ENCODE results near the gene CGN. TPM values are rescaled to one million over a fixed set of nuclear protein-coding genes. Genes with fewer than 3 reads are reported as not detected.

Gene CGN, protein sequence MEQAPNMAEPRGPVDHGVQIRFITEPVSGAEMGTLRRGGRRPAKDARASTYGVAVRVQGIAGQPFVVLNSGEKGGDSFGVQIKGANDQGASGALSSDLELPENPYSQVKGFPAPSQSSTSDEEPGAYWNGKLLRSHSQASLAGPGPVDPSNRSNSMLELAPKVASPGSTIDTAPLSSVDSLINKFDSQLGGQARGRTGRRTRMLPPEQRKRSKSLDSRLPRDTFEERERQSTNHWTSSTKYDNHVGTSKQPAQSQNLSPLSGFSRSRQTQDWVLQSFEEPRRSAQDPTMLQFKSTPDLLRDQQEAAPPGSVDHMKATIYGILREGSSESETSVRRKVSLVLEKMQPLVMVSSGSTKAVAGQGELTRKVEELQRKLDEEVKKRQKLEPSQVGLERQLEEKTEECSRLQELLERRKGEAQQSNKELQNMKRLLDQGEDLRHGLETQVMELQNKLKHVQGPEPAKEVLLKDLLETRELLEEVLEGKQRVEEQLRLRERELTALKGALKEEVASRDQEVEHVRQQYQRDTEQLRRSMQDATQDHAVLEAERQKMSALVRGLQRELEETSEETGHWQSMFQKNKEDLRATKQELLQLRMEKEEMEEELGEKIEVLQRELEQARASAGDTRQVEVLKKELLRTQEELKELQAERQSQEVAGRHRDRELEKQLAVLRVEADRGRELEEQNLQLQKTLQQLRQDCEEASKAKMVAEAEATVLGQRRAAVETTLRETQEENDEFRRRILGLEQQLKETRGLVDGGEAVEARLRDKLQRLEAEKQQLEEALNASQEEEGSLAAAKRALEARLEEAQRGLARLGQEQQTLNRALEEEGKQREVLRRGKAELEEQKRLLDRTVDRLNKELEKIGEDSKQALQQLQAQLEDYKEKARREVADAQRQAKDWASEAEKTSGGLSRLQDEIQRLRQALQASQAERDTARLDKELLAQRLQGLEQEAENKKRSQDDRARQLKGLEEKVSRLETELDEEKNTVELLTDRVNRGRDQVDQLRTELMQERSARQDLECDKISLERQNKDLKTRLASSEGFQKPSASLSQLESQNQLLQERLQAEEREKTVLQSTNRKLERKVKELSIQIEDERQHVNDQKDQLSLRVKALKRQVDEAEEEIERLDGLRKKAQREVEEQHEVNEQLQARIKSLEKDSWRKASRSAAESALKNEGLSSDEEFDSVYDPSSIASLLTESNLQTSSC
- 1 to 10 TPM in 4 of 8 experiments, under 1 TPM in 4; 0.20 to 4.4 (median 1.6) TPM for total RNA-seq

DNA sequence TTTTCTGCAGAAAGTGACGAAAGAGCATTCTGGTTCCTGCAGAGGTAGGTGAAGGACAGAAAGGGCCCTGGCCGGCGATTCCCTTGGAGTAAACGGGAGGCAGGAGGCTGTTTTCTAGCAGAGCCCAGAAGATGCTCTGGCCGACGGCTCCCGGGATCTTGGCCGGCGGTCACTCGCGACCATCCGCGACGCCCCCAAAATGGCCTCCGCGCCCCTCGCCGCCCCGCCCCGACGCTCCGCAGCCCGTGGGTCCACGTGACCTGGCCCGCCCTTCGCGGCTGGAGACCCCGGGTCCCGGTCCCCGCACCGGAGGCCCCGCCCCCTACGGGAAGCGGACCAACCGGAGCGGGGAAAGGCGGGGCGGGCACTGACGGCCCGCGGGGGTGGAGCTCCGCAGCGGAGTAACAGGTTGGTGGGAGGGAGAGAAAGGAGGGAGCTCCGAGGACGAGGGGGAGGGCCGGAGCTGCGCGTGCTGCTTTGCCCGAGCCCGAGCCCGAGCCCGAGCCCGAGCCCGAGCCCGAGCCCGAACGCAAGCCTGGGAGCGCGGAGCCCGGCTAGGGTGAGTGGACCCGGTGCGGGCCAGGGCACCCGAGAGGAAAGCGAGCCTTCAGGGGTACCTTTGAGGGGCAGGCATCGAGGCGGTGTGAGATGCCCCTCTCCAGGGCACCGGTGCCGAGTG, at the start of gene CGN:
Gene CGN (plus strand): TSS at position 431 of the 679 bp plus-strand sequence. CDS start 7,133 bp downstream, outside the sequence.
- in situ Hi-C loops (cut with MboI; ENCODE audit: low pct_unique_long_range_greater_than_20kb in 2 of 9, low sequenced_read_pairs in 9 of 9, unreplicated experiment in 9 of 9): no loop called here
- H3K4me1 ChIP-seq (replicated peaks in 1 of 2): peaks cover 7 to 11% of the 10 kb centered on the region in 2 donors
- H3K27ac ChIP-seq: peak within 1 kb of the TSS; percentile 78 to 82
- 0 to 14% (median 0%) methylated on average over 1 to 4 of the region's 68 CpGs; no CpG with 5 or more reads in 3 of the 10 experiments for WGBS, 10 experiments
- H3K4me3 ChIP-seq: peak within 1 kb of the TSS; percentile 48 to 68 (median 53)
- ATAC-seq (replicated peaks in 6 of 8): peak; percentile 91 to 96 (median 94)

GRCh38 chr1:151461694-151462093, 49.5 kb upstream of the CGN start:
- H3K4me3 ChIP-seq: no peak overlapping the region
- 6 to 83% (median 52%) methylated on average over 2 to 5 of the region's 5 CpGs; no CpG with 5 or more reads in 1 of the 10 experiments for whole genome bisulfite sequencing, 10 experiments
- in situ Hi-C loops (cut with MboI; ENCODE audit: low pct_unique_long_range_greater_than_20kb in 2 of 9, low sequenced_read_pairs in 9 of 9, unreplicated experiment in 9 of 9): no loop called here
- no peak for ATAC-seq (replicated peaks in 6 of 8)
- H3K4me1 ChIP-seq (replicated peaks in 1 of 2): peaks cover 14 to 15% of the 10 kb centered on the region in 2 donors
- H3K27ac ChIP-seq: no peak overlapping the region

GRCh38 chr1:151465026-151465425, 46.2 kb upstream of the CGN start:
- ATAC-seq (replicated peaks in 6 of 8): no peak
- H3K27ac ChIP-seq: no peak overlapping the region
- no peak overlapping the region for H3K4me3 ChIP-seq
- 0 to 36% (median 0%) methylated on average over 1 of the region's 1 CpG; no CpG with 5 or more reads in 1 of the 10 experiments for whole genome bisulfite sequencing, 10 experiments
- H3K4me1 ChIP-seq (replicated peaks in 1 of 2): peaks cover under 1 to 2% of the 10 kb centered on the region in 2 donors
- in situ Hi-C loops (cut with MboI; ENCODE audit: low pct_unique_long_range_greater_than_20kb in 2 of 9, low sequenced_read_pairs in 9 of 9, unreplicated experiment in 9 of 9): no loop called here

GRCh38 chr1:151472856-151473731, 38.1 kb upstream of the CGN start:
- in situ Hi-C loops (cut with MboI; ENCODE audit: low pct_unique_long_range_greater_than_20kb in 2 of 9, low sequenced_read_pairs in 9 of 9, unreplicated experiment in 9 of 9): no loop called here
- peak overlapping the region; percentile 16 to 36 (median 31) for H3K4me3 ChIP-seq
- no peak overlapping the region for H3K27ac ChIP-seq
- H3K4me1 ChIP-seq (replicated peaks in 1 of 2): peaks cover 0 to 5% of the 10 kb centered on the region in 2 donors
- ATAC-seq (replicated peaks in 6 of 8): peak in 7 of 8 experiments; percentile 25 to 87 (median 51)
- WGBS, 10 experiments: 10 to 100% (median 43%) methylated on average over 1 to 25 of the region's 36 CpGs; no CpG with 5 or more reads in 1 of the 10 experiments

DNA sequence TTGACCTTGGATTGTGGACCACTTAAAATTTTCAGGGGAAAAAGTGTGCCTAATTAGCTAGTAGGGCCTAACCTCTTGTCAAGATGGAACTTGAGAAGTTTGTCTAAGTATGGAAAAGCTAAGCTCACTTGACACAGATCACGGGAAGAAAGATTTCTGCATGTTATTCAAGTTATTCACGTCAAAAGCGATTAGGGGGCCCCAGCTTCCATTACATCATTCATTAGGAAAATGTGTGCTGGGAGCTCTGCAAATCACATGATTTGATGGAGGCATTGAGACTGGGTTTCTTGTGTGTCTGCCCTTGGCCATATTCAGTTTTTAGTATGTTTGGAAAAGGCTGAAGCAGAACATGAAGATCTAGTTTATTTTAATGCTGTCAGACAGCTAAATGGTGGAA, 36.4 kb upstream of the CGN start:
- Histone ChIP-seq H3K4me1 (replicated peaks in 1 of 2) (peaks cover 0 to 5% of the 10 kb centered on the region in 2 donors), H3K27ac (no peak overlapping the region), H3K4me3 (no peak overlapping the region)
- peak in 1 of 8 experiments; percentile 55 for ATAC-seq (replicated peaks in 6 of 8)
- WGBS, 10 experiments: 52 to 100% (median 85%) methylated on average over 1 to 3 of the region's 3 CpGs; no CpG with 5 or more reads in 3 of the 10 experiments
- in situ Hi-C loops (cut with MboI; ENCODE audit: low pct_unique_long_range_greater_than_20kb in 2 of 9, low sequenced_read_pairs in 9 of 9, unreplicated experiment in 9 of 9): no loop called here

GRCh38 chr1:151475175-151475574, 36.0 kb upstream of the CGN start:
- Histone ChIP-seq H3K27ac (no peak overlapping the region), H3K4me3 (no peak overlapping the region), H3K4me1 (replicated peaks in 1 of 2) (peaks cover 0 to 5% of the 10 kb centered on the region in 2 donors)
- peak in 1 of 8 experiments; percentile 26 for ATAC-seq (replicated peaks in 6 of 8)
- WGBS, 10 experiments: 88 to 100% (median 95%) methylated on average over 1 of the region's 1 CpG; no CpG with 5 or more reads in 4 of the 10 experiments
- in situ Hi-C loops (cut with MboI; ENCODE audit: low pct_unique_long_range_greater_than_20kb in 2 of 9, low sequenced_read_pairs in 9 of 9, unreplicated experiment in 9 of 9): no loop called here

- H3K4me1 ChIP-seq (replicated peaks in 1 of 2): peaks cover 0 to 5% of the 10 kb centered on the region in 2 donors
- H3K4me3 ChIP-seq: no peak overlapping the region
- WGBS, 10 experiments: 41 to 100% (median 82%) methylated on average over 1 to 6 of the region's 6 CpGs; no CpG with 5 or more reads in 1 of the 10 experiments
- H3K27ac ChIP-seq: no peak overlapping the region
- no peak for ATAC-seq (replicated peaks in 6 of 8)
- in situ Hi-C loops (cut with MboI; ENCODE audit: low pct_unique_long_range_greater_than_20kb in 2 of 9, low sequenced_read_pairs in 9 of 9, unreplicated experiment in 9 of 9): no loop called here
Observed at GRCh38 chr1:151476083-151476482, 35.1 kb upstream of the CGN start.

GRCh38 chr1:151477066-151477465, 34.1 kb upstream of the CGN start:
- ATAC-seq (replicated peaks in 6 of 8): no peak
- no peak overlapping the region for H3K4me3 ChIP-seq
- 54 to 88% (median 76%) methylated on average over 1 to 3 of the region's 3 CpGs for WGBS, 10 experiments
- H3K27ac ChIP-seq: no peak overlapping the region
- H3K4me1 ChIP-seq (replicated peaks in 1 of 2): peaks cover 0 to 5% of the 10 kb centered on the region in 2 donors
- in situ Hi-C loops (cut with MboI; ENCODE audit: low pct_unique_long_range_greater_than_20kb in 2 of 9, low sequenced_read_pairs in 9 of 9, unreplicated experiment in 9 of 9): no loop called here

DNA sequence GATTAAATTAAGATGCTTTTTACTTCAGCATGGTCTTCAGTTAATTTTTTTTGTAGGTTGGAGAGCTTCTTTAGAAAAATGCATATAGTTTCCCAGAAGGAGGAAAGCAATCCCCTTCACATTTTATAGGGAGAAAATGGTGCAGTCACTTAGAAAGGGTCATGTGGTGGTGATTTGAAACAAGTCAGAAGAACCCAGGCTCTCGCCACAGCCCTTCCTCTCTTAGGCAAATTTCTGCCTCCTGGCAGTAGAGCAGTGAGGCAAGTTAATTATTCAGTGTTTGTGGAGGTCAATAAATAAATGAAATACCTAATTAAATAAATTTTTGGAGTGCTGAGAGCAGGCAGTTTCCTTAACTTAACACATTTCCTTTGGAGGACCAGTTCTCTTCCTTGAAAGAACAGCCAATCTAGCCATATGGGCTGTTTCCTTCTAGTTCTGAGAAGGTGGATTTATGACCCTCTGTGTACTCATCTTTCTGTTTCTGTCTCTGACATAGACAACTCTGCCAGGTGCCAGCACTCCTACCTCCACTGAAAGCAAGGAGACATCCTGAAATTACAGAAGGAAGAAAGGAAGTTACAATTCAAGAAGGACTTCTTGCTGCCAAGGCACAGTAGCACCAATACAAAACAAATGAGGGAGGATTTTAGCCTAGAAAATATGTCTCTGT, 32.9 kb upstream of the CGN start:
- in situ Hi-C loops (cut with MboI; ENCODE audit: low pct_unique_long_range_greater_than_20kb in 2 of 9, low sequenced_read_pairs in 9 of 9, unreplicated experiment in 9 of 9): no loop called here
- no peak for ATAC-seq (replicated peaks in 6 of 8)

DNA sequence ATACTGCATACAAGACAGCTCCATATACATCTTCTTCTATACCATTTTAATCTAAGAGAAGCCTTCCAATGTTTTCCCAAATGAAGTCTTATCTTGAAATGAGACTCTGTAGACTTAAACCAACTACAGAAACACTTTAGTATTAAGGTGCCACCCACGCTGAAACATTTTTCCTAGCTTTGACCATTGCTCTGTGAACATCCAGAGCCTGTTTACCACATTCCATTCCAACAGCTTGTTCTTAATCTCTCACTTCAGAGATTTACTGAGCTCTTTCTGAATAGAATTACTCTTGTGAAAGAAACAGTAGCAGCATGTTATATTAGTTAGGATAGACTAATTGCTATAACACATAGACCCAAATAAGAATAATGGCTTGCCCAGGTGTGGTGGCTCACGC, 32.3 kb upstream of the CGN start:
- no peak overlapping the region for H3K27ac ChIP-seq
- in situ Hi-C loops (cut with MboI; ENCODE audit: low pct_unique_long_range_greater_than_20kb in 2 of 9, low sequenced_read_pairs in 9 of 9, unreplicated experiment in 9 of 9): no loop called here
- no peak for ATAC-seq (replicated peaks in 6 of 8)
- no peak overlapping the region for H3K4me3 ChIP-seq
- peaks cover 0 to 5% of the 10 kb centered on the region in 2 donors for H3K4me1 ChIP-seq (replicated peaks in 1 of 2)
- 0 to 84% (median 71%) methylated on average over 1 to 2 of the region's 2 CpGs; no CpG with 5 or more reads in 1 of the 10 experiments for WGBS, 10 experiments

More for the DNA sequence above, 32.9 kb upstream of the CGN start:
- Histone ChIP-seq H3K4me1 (replicated peaks in 1 of 2) (peaks cover 0 to 5% of the 10 kb centered on the region in 2 donors), H3K4me3 (no peak overlapping the region), H3K27ac (no peak overlapping the region)
- 50 to 100% (median 81%) methylated on average over 1 of the region's 1 CpG; no CpG with 5 or more reads in 2 of the 10 experiments for WGBS, 10 experiments

- no peak for ATAC-seq (replicated peaks in 6 of 8)
- H3K27ac ChIP-seq: no peak overlapping the region
- H3K4me3 ChIP-seq: no peak overlapping the region
- peaks cover 0 to 5% of the 10 kb centered on the region in 2 donors for H3K4me1 ChIP-seq (replicated peaks in 1 of 2)
- in situ Hi-C loops (cut with MboI; ENCODE audit: low pct_unique_long_range_greater_than_20kb in 2 of 9, low sequenced_read_pairs in 9 of 9, unreplicated experiment in 9 of 9): no loop called here
- 34 to 90% (median 77%) methylated on average over 3 to 5 of the region's 5 CpGs; no CpG with 5 or more reads in 2 of the 10 experiments for WGBS, 10 experiments
Observed at GRCh38 chr1:151479462-151479861, 31.7 kb upstream of the CGN start.
